HG03060 (cell line): ENCODE data around the gene COPS2.

Experiments
- ATAC-seq: cut with Tn5 transposase; IDR thresholded peaks from one replicate; pipeline ENCODE4 v1.9.1; 2021; ENCODE audit warnings: low read depth, moderate number of reproducible peaks; ENCODE audit not compliant: unreplicated experiment

The COPS2 gene

DNA sequence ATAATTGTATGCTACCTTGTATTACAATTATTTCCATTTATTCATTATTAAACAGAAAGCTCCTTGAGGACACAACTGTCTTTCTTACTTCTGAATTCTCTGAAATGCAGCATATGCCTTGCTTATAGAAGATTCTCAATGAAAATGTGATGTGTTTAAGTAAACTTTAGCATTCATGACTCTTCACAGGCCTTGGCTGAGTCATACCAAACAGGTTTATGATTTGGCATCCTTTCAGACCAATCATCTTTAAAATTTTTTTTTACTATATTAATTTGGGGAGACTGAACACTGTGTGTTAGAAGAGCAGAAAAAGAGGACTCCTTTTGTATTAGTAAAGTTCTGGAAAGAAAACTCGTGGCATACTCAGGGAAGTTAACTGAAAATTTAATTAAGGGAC, 8.3 kb upstream of the COPS2 start:
- ATAC-seq: no peak

DNA sequence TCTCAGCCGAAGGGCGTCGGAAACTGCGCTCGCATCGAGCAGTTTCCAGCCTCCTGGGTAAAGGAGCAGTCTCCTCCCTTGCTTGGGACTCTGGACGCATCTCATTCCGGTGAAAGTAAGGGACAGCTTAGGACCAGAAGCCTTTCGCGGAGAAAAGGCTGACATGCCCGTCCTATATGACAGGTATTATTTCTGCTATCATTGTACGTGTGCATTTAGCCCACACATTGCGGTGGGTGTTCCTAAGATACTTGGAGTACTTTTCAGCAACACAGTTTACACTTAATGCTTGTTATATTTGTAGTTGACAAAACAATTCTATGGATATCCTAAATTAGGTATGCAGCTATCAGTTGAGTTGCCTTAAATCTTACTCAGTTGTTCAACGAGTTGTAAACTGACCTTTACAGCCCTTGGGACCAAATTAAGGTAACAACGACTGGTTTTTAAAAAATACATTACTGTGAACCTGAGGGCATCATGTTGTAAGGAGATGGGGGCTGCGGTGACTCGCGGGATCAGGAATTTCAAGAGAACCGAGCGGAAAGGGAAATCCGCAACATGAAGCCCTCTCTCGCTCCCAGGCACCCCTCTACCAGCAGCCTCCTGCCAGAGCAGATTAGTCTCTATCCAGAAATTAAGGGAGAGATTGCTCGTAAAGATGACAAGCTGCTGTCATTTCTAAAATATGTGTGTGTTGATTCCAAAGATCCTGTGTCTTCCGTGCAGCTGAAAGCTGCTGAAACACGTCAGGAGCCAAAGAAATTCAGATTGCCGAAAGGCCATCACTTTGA, 632 bp upstream of the COPS2 start:
- peak; percentile 4 for ATAC-seq

DNA sequence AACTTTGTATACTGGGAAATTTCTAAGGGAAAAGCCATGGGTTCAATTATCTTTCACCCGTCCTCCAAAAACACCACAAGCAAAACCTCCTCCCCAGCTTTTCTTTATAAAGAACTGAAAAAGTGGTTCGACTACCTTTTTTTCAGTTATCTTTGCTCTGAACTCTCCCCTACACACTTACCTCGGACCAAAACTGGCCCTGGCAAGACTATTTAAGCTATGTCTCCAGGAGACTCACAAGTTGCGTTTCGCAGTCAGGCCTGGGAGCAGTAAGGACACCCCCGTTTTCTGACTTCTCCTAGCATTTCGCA, 645 bp downstream of the COPS2 start:
- peak; percentile 2 for ATAC-seq

DNA sequence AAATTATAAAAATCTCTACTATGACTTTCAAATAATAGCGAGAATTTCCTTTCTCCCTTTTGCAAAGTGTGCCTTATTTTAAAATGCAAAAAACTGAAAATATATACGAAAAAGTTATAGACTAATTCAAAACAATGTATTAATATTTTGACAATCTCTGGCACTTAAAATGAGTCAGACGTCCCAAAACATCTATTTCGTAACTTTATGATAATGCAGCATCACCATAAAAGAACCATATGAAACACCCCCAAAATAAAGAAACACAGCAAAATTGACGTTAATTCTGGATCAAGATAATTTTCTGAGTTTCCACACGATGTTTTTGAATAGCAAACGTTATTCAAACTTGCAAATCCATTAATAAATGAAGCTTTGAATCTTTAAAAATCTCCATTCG, 1.0 kb downstream of the COPS2 start:
- ATAC-seq: no peak

DNA sequence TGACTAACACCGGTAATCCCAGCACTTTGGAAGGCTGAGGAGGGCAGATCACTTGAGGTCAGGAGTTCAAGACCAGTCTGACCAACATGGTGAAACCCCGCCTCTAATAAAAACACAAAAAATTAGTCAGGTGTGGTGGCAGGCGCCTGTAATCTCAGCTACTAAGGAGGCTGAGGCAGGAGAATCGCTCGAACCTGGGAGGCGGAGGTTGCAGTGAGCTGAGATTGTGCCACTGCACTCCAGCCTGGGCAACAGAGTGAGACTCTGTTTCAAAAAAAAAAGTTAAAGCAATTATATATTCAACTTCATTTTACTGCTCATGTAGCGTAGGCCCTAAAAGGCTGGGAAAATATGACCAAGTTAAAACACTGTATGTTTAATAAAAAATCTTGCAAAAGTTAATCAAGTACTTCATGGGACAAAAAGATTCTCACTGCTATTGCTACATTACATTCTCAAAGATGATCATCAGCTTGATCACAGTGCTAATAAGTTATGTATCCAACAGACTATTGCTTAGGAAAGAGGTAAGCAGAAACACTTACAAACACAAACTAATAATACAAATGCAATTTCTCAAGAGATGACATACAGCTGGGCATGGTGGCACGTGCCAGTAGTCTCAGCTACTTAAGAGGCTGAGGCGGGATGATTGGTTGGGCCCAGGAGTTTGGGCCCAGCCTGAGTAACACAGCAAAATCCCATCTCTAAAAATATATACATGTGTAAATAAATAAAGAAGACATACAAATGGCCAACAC, 2.7 kb downstream of the COPS2 start:
- ATAC-seq: no peak

DNA sequence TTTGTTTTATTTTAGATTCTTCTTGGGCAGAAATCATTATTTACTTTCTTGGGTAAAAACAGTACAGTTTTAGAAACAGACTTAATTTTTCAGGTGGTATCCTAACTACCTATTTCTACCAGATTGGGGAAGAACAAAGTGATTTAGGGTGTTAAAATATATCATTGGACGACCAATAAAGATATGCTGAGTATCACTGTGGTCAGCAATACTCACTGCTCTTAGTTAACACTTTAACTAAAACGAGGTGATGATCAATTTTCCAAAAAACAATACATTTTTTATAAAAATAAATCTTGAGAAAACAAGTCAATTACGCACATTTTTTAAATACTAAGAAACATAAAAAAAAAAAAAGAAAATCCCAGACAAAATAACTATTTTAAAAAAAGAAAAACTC, 3.6 kb downstream of the COPS2 start:
- no peak for ATAC-seq

DNA sequence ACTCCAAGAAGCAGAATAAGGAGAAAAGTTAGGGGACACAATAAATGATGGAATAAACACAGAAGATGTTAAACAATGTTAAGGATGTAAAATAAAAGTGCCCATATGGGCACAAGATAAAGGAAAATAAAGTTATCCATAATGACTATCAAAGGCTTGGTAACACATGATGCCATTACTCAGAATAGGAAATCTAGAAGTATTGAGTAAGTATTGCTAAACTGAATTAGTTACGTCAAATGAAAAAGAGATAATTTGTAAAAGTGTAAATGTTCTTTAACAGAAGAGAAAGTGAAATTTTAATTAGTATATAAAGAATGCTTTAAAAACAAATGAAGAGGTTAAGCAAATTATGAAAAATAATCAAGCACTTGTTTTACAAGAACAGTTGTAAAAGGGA, 6.7 kb downstream of the COPS2 start:
- no peak for ATAC-seq

DNA sequence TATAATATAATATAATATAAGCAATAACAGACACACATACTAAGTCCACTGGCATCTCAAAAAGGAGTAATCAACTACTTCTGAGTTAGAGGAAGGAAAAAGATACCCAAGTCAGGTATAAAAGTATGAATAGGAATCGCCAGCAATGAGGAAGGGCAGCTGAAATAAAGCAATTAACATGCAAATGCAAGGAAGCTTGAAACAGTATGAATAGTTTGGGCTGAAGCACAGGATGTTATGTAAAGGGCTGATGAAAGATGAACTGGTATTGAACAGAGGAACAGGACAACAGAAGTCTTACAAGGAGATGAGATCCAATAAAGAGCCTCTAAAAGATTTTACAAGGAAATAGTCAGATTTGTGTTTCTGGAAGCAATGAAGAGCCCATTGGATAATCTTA, 7.1 kb downstream of the COPS2 start:
- no peak for ATAC-seq

DNA sequence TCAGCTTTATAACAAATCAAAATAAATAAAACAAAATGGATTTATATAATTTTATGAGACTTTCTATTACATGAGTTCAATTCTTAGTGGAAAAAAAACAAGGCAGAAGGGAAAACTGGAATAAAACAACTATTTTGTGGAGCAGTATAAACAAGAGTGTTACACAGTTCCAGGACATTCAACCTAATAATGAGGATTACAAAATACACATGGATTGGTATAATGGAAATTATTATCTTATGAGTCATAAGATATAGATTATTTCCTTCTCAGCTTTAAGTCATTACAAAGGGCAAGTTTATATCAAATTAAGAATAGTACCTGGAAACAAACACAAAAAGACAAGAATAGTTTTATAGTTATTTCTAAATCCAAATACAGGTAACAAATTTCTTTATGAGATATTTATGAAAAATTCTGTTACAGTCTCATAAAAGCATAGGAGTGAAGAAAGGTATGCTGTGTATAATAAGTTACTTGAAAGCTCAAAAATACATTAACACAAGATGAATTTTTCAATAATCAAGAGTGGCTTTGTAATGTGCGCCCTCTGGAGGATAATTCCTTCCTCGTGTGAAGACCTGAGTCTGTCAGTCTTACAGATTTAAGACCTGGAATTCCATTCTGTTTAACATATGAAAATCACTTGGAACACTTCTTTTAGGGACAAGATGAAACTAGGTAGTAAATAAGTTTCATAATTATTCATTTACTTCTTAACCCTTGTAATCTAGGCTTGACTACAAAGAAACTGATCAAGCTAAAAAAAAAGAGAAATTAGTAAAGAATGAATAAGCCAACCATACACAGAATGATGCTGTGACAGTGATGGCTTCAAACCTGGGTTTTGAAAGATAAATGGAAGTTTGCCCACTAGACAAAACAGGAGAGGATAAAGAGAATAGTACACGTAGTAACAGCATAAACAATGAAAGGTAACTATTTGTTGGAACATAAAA, 9.5 kb downstream of the COPS2 start:
- no peak for ATAC-seq

DNA sequence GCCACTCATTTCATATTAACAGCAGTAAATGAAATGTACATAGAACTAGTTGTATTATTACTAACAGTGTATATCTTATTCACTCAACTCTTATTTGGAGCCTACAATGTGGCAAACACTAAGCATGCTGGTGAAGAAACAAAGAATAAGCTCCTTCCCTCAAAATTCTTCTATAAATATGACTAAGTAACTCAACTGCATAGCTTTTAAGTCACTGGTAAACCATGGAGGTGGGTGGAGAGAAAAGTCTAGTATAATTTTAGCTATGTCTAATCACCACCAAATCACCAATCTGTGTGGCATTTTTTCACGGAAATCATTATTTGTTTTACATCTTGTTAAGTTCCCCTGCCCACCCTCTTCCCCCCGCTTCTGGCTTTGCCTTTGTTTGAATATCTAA, 17.5 kb downstream of the COPS2 start:
- no peak for ATAC-seq

DNA sequence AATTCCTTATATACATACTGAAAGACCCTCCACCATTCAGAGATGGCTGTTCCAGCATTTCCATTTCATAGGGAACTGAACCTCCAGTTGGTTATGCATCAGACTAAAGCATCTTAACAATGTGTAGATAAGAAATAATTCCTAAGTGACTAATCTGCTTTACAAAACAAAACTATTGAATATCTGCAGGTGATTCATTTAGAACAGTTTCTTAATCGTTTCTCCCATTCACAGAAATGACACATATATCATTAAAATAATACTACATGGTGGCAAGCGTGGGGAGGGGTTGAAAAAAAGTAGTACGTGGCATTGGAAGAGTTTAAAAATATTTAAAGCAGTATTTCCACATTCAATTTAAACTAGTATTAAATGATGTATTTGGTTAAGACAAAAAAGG, 19.5 kb downstream of the COPS2 start:
- no peak for ATAC-seq

DNA sequence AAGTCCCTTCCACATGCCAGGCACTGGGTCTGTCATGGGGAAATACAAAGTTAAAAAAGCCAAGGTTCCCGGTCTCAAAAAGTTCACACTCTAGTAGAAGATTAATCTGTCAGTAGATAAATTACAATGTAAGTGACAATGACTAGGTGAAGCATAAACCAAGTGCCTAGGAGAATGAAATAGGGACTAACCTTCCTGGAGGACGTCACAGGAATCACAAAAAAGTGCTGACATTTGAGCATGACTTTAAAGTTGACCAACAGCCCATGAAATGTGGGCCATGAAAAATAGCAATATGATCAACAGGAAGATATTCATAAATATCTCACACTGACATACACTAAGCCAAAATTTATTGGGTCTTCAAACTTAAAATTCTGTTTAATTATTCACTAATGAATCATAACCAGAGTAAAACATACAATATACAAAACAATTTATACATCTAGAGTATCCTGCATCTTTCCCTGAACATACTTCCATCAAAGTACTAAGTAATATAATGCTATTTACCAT, 20.0 kb downstream of the COPS2 start:
- ATAC-seq: no peak

DNA sequence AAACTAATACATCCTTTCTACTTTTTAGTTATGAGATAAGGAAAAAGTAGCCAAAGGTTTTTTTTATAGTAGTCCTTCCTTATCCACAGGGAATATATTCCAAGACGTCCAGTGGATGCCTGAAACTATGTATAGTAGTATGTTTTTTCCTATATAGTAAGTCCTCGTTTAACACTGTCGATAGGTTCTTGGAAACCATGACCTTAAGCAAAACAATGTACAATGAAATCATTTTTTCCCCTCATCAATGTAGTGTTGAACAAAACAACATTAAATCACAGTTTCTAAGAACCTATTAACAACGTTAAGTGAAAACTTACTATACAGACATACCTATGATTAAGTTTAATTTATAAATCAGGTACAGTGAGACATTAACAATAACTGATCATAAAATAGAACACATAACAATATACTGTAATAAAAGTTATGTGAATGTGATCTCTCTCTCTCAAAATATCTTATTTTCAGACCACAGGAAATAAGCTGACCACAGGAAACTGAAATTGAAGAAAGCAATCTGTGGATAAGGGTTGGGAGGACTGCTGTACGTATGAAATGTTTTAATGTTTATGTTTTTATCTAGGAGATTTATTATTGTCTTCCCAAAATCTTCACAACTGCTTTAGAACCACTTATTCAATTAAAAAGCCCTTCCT, 20.6 kb downstream of the COPS2 start:
- ATAC-seq: no peak

DNA sequence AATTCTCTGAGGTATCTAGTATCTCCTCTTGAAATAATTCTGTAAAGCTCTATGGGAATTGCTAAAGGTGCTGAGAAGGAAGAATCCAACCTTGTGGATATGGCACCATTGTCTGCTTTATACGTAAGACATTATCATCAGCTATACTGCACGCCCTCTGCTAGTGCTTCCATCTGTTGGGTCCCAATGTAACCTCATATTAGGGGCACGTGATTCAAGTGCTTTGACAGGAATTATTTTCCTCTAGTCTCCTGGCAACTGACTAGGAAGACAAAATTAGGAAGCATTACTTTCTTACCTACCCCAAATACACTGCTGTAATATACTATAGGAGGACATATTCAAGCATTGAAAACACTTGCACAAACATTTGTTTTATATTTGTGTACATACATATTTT, 24.0 kb downstream of the COPS2 start:
- ATAC-seq: no peak

DNA sequence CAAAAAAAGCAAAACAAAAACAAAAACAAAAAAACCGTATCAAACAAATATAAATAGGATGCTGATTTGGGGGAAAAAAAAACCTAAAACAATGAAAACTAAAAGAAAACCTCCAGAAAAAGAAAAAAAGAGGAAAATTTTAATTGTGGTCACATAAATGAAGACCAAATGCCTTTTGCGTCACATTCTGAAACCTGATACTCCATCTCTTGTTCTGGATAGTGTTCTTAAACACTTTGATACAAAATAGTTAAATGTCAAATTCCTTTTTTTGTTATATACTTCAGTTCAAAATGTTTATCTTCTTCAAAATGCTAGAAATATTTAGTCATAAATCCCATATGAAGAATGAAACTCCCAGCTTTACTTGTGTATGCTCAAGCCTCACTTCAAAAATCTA, 31.0 kb downstream of the COPS2 start:
- no peak for ATAC-seq

DNA sequence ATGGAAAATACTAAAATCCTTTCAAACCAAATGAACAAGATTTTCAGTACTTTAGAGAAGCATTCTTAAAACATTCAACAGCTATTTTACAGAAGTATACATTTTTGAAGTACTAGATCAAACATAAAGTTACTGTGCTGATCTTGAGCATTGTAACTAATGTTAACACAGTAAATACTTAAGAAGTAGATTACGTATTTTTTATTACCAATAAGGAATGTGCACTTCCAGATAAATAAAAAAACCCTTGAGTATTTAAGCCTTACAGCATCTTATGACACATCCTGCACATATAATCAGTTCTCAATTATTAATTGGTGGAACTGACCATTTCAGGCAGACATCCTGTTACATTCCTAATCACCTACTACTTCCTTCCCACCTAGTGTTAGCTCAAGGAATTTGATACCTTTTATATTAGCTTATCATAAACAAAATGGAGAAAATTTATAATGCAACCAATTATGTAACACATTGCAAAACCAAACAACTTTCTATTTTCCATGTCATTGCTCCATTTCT, 32.8 kb downstream of the COPS2 start:
- ATAC-seq: no peak

DNA sequence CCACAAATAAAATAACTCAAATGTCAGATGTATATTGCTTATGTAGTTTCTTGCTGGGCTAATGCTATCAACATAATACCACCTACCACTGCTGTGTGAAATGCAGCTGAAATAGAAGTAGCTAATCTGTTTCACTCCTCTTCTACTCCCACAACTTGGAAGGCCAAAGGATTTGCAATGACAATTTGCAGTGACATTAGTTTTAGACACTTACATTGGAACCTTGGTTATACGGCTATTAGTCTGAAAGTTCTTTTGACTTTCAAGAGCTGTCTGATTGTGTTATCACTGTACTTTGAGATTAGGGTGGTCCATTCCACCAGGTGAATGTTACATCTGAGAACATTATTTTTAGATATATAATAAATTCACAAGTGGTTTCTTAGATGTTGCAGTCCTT, 33.5 kb downstream of the COPS2 start:
- no peak for ATAC-seq

DNA sequence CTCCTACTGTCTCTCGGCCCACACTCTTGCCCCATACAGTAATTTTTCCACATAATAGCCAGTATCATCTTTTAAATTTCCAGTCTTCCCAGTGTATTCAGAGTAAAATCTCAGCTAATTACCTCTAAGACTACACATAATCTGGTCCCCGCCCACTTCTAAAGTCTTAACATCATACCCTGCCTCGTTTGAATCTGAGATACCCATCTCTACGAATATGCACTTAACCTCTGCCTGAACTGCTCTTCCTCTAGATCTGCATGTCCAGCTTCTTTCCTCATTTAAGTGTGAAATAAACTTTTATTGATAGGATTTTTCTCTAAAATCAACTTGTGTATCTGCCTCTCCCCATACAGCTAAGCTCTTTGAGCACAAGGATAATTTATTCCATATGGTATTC, 34.6 kb downstream of the COPS2 start:
- ATAC-seq: no peak

DNA sequence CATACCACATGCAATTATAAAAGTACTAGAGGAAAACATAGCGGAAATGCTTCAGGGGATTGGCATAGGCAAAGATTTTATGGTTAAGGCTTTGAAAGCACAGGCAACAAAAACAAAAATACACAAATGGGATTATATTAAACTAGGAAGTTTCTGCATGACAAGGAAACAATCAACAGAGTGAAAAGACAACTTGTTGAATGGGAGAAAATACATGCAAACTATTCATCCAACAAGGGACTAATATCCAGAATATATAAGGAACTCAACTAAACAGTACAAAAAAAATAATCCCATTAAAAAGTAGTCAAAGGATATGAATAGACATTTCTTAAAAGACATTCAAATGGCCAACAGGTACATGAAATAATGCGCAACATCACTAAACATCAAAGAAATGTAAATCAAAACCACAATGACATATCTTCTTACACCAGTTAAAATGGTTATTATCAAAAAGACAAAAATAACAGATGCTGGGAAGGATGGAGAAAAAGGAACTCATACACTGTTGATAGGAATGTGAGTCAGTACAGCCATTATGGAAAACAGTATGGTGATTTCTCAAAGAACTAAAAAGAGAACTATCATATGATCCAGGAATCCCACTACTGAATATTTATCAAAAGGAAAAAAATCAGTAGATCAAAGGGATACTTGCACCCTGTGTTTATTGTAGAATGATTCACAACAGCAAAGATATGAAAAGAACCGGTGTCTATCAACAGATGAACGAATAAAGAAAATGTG, 39.1 kb downstream of the COPS2 start:
- ATAC-seq: no peak

DNA sequence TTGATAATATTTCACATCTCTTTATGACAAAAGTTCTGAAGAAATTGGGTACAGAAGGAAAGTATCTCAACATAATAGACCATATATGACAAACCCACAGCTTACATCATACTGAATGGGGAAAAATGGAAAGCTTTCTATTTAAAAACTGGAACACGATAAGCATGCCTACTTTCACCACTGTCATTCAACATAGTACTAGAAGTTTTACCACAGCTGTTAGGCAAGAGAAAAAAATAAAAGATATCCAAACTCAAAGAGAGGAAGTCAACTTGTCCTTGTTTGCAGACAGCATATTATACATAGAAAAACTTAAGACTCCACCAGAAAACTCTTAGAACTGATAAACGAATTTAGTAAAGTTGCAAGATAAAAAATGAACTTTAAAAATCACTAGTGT, 40.3 kb downstream of the COPS2 start:
- ATAC-seq: no peak
